Heart left ventricle (tissue), 13 donors: ENCODE data around the gene FGF14.

Experiments
- CTCF ChIP-seq, 12 donors: fragments of 200-600 bp; sonication (generic) in 4 of 12; IDR thresholded peaks; one replicate each; pipeline versions ENCODE4 v1.5.0 to v1.8.0; 2018 to 2022; ENCODE audit warnings: antibody characterized with exemption in 12 of 12, mild to moderate bottlenecking in 5 of 12
- POLR2A ChIP-seq, 2 donors: fragments of 450-650 bp; IDR thresholded peaks; one replicate each; pipeline ENCODE4 v1.6.1; 2017; ENCODE audit warnings: antibody characterized with exemption in 2 of 2, mild to moderate bottlenecking in 2 of 2, moderate library complexity in 2 of 2
- donor health status: ischemic (EF 13 %, LVEDD 7.1; RV severe dilation, severe dysfunction).
- donor health status: DM: no; HTN: yes; CAD: no.
- donor health status: DM: no; HTN: no; CAD: no.
- donor health status: ischemic (EF 25% LVEDD 6.9; RV normal size, moderate dysfunction).
- donor health status: ischemic (EF 25% LVEDD 5.7; RV mildly dilated, moderate dysfunction).
- donor health status: ischemic (EF 35%, LVEDD 5.7; RV mildly dilated, moderate dysfunction).
- donor health status: nonischemic (EF 11% LVEDD 7.7; RV severe dilation, severe dysfunction).
- donor health status: DM: yes; HTN: yes; CAD: no.
- donor health status: PGD.
- donor health status: ischemic (EF 29% LVEDD 5.4; RV normal size, mild dysfunction).
- donor health status: nonischemic (EF 23%, LVEDD 6.1; RV moderate dilation, normal function).

- TF ChIP-seq CTCF (IDR thresholded peaks at IDR 0.05): no peak
- TF ChIP-seq POLR2A (IDR thresholded peaks at IDR 0.05): no peak
These were observed 524.9 kb downstream of the FGF14 start for GRCh38 chr13:101876951-101877350.
